HG03432 (cell line): ENCODE data around the gene ORM1.

Source experiments
- ATAC-seq: cut with Tn5 transposase; IDR thresholded peaks from one replicate; pipeline ENCODE4 v1.9.1; 2021; ENCODE audit warnings: mild to moderate bottlenecking, moderate library complexity; ENCODE audit not compliant: unreplicated experiment

ORM1 gene

GRCh38 chr9:114341152-114341830, 18.4 kb downstream of the ORM1 start:
- no peak for ATAC-seq

- ATAC-seq, result no peak
Measured at GRCh38 chr9:114341991-114342390, 19.1 kb downstream of the ORM1 start.

GRCh38 chr9:114342755-114343440, 20.0 kb downstream of the ORM1 start:
- no peak for ATAC-seq

GRCh38 chr9:114343471-114344187, 20.7 kb downstream of the ORM1 start:
- no peak for ATAC-seq

GRCh38 chr9:114344188-114344566, 21.3 kb downstream of the ORM1 start:
- ATAC-seq, result no peak

- no peak for ATAC-seq
Measured at GRCh38 chr9:114344692-114345091, 21.8 kb downstream of the ORM1 start.

- no peak for ATAC-seq
Measured at GRCh38 chr9:114345493-114346065, 22.7 kb downstream of the ORM1 start.

- ATAC-seq, result no peak
Measured at GRCh38 chr9:114346146-114346545, 23.2 kb downstream of the ORM1 start.

GRCh38 chr9:114347675-114348074, 24.8 kb downstream of the ORM1 start:
- ATAC-seq, result no peak

GRCh38 chr9:114348261-114348905, 25.5 kb downstream of the ORM1 start:
- ATAC-seq, result no peak

- peak; percentile 94 for ATAC-seq
Measured at GRCh38 chr9:114348906-114349482, 26.1 kb downstream of the ORM1 start.

- no peak for ATAC-seq
Measured at GRCh38 chr9:114349713-114350480, 27.0 kb downstream of the ORM1 start.

- ATAC-seq, result no peak
Measured at GRCh38 chr9:114350636-114351401, 27.9 kb downstream of the ORM1 start.

GRCh38 chr9:114351932-114352331, 29.0 kb downstream of the ORM1 start:
- ATAC-seq, result no peak

GRCh38 chr9:114355821-114356220, 32.9 kb downstream of the ORM1 start:
- ATAC-seq, result no peak

- ATAC-seq, result no peak
Measured at GRCh38 chr9:114356792-114357191, 33.9 kb downstream of the ORM1 start.

- no peak for ATAC-seq
Measured at GRCh38 chr9:114357360-114357759, 34.5 kb downstream of the ORM1 start.

GRCh38 chr9:114357911-114358328, 35.0 kb downstream of the ORM1 start:
- ATAC-seq, result no peak

GRCh38 chr9:114359801-114360200, 36.9 kb downstream of the ORM1 start:
- no peak for ATAC-seq
